Chondrocyte (in vitro differentiated cells): ENCODE results near the gene SLC10A7. TPM values are rescaled to one million over a fixed set of nuclear protein-coding genes. Genes with fewer than 3 reads are reported as not detected.

Experiments
- DNase-seq: peaks from one replicate; pipeline ENCODE4 v3.0.0; 2021; ENCODE audit warnings: mixed read lengths, low spot score
- H3K27ac Mint-ChIP-seq: one replicate; pipeline ENCODE4 v1.8.0; 2021; ENCODE audit warnings: mild to moderate bottlenecking, moderate library complexity, mixed read lengths; ENCODE audit not compliant: unreplicated experiment
- H3K27me3 Mint-ChIP-seq: 2 replicates; pipeline ENCODE4 v1.8.0; 2021; ENCODE audit warnings: low read depth, mixed read lengths
- H3K36me3 Mint-ChIP-seq: 2 replicates; pipeline ENCODE4 v1.8.0; 2021; ENCODE audit warnings: low read depth, mixed read lengths
- H3K4me1 Mint-ChIP-seq: 2 replicates; pipeline ENCODE4 v1.8.0; 2021; ENCODE audit warnings: low read depth, mild to moderate bottlenecking, mixed read lengths
- H3K4me3 Mint-ChIP-seq: one replicate; pipeline ENCODE4 v1.8.0; 2021; ENCODE audit warnings: mild to moderate bottlenecking, moderate library complexity, mixed read lengths; ENCODE audit not compliant: unreplicated experiment
- H3K9me3 Mint-ChIP-seq: 2 replicates; pipeline ENCODE4 v1.8.0; 2021; ENCODE audit warnings: low read depth, mixed read lengths
- CTCF ChIP-seq: fragments of 200-600 bp; sonication (generic); IDR thresholded peaks from 2 replicates; pipeline ENCODE4 v1.5.0; 2021; ENCODE audit warnings: antibody characterized with exemption, mild to moderate bottlenecking, moderate library complexity
- total RNA-seq: library from RNA; stranded (reverse); gene quantifications from 3 replicates; pipeline ENCODE4 v1.2.1, GENCODE V29; 2021

SLC10A7 gene
- total RNA-seq, 1 donor from 2014 or later: 7.6 TPM

GRCh38 chr4:146462251-146462650 is 59.5 kb downstream of the SLC10A7 start:
- H3K4me3 Mint-ChIP-seq: no peak overlapping the region
- no peak for TF ChIP-seq CTCF
- H3K36me3 Mint-ChIP-seq: no peaks in the 10 kb centered on the region
- peaks cover 5% of the 10 kb centered on the region for H3K4me1 Mint-ChIP-seq
- no peaks in the 10 kb centered on the region for H3K9me3 Mint-ChIP-seq
- no peak overlapping the region for H3K27ac Mint-ChIP-seq
- DNase-seq: no peak
- H3K27me3 Mint-ChIP-seq: no peaks in the 10 kb centered on the region

GRCh38 chr4:146458594-146458993 is 63.1 kb downstream of the SLC10A7 start:
- no peak for DNase-seq
- Mint-ChIP-seq H3K36me3 (no peaks in the 10 kb centered on the region), H3K4me1 (no peaks in the 10 kb centered on the region), H3K9me3 (no peaks in the 10 kb centered on the region), H3K27ac (no peak overlapping the region), H3K27me3 (no peaks in the 10 kb centered on the region), H3K4me3 (no peak overlapping the region)
- no peak for TF ChIP-seq CTCF

GRCh38 chr4:146456681-146457080 is 65.1 kb downstream of the SLC10A7 start:
- peaks cover 4% of the 10 kb centered on the region for H3K9me3 Mint-ChIP-seq
- no peak overlapping the region for H3K4me3 Mint-ChIP-seq
- H3K4me1 Mint-ChIP-seq: no peaks in the 10 kb centered on the region
- no peaks in the 10 kb centered on the region for H3K27me3 Mint-ChIP-seq
- H3K36me3 Mint-ChIP-seq: peaks cover under 1% of the 10 kb centered on the region
- TF ChIP-seq CTCF: no peak
- no peak overlapping the region for H3K27ac Mint-ChIP-seq
- no peak for DNase-seq

GRCh38 chr4:146453181-146453807 is 68.4 kb downstream of the SLC10A7 start:
- peaks cover 12% of the 10 kb centered on the region for H3K4me1 Mint-ChIP-seq
- peaks cover 3% of the 10 kb centered on the region for H3K36me3 Mint-ChIP-seq
- no peak overlapping the region for H3K4me3 Mint-ChIP-seq
- H3K9me3 Mint-ChIP-seq: peaks cover 10% of the 10 kb centered on the region
- no peaks in the 10 kb centered on the region for H3K27me3 Mint-ChIP-seq
- H3K27ac Mint-ChIP-seq: no peak overlapping the region
- no peak for TF ChIP-seq CTCF
- DNase-seq: no peak

- no peak overlapping the region for H3K27ac Mint-ChIP-seq
- TF ChIP-seq CTCF: no peak
- no peaks in the 10 kb centered on the region for H3K27me3 Mint-ChIP-seq
- H3K9me3 Mint-ChIP-seq: peaks cover 16% of the 10 kb centered on the region
- no peak for DNase-seq
- peaks cover 8% of the 10 kb centered on the region for H3K36me3 Mint-ChIP-seq
- peaks cover 12% of the 10 kb centered on the region for H3K4me1 Mint-ChIP-seq
- H3K4me3 Mint-ChIP-seq: no peak overlapping the region
Observed at GRCh38 chr4:146450524-146450923, 71.2 kb downstream of the SLC10A7 start.
